ENCODE results near the gene ZC3HAV1. TPM values are rescaled to one million over a fixed set of nuclear protein-coding genes. Genes with fewer than 3 reads are reported as not detected.
"Not testable (repeated sequence)": the region's sequence is repeated elsewhere in the genome, so short reads cannot be mapped to it uniquely, and the experiment has no call there.

The ZC3HAV1 gene
- total and polyA plus RNA-seq, 12 donors: 2.7 to 28.3 (median 6.4) TPM

GRCh38 chr7:139080905-139081304 lies 28.6 kb downstream of the ZC3HAV1 start:
- Histone ChIP-seq H3K9me3 (no peaks in the 10 kb centered on the region), H3K4me1 (peaks cover 0 to 29% (median 11%) of the 10 kb centered on the region in 9 donors), H3K36me3 (peaks cover 0 to 100% (median 26%) of the 10 kb centered on the region in 9 donors), H3K27me3 (no peaks in the 10 kb centered on the region), H3K27ac (peak overlapping the region in 6 of 10 donors; percentile 16 to 59 (median 36)), H3K4me3 (no peak overlapping the region)
- no peak for TF ChIP-seq CTCF (IDR thresholded peaks at IDR 0.05)
- DNase-seq (peak in 1 of 2 donors; percentile 15), ATAC-seq (peak; percentile 33 to 87 (median 72))
- intact Hi-C loops (cut with DNase I): no loop called here
- WGBS, 2 donors: 57 to 73% methylated on average over 8 of the region's 8 CpGs

DNA sequence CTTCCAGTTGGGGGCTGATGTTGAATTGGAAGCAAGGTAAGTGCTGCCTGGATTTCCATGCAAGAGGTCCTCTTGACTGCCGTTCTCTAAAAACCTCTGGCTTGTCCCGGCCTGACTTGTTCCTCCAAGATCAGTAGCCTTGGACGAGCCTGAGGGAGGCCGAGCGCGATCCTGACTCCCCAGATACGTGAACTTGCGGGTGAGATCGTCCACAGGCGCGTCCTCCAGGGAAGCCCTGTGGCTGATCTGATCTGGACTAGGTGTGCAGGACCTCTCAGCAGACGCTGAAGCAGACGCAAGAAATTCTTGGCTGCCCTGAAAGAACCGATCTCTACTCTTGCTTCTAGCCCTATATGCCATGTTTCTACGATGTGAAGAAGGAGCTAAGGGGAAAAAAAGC lies 29.7 kb downstream of the ZC3HAV1 start:
- no peak for DNase-seq
- intact Hi-C loops (cut with DNase I): loop anchor here in 9 of 10 donors (5.0 to 10.0 kb wide), 5 partner anchors 58 to 195 kb away; no protein-coding TSS in a partner anchor
- Histone ChIP-seq H3K4me3 (no peak overlapping the region), H3K9me3 (no peaks in the 10 kb centered on the region), H3K4me1 (peaks cover 0 to 30% (median 11%) of the 10 kb centered on the region in 9 donors), H3K36me3 (peaks cover 0 to 98% (median 30%) of the 10 kb centered on the region in 9 donors), H3K27ac (no peak overlapping the region), H3K27me3 (no peaks in the 10 kb centered on the region)
- no peak for ATAC-seq
- no peak for TF ChIP-seq CTCF (IDR thresholded peaks at IDR 0.05)
- 95% methylated on average over 15 of the region's 15 CpGs for WGBS, 2 donors

GRCh38 chr7:139078911-139079310 lies 30.6 kb downstream of the ZC3HAV1 start:
- WGBS, 2 donors: 70 to 86% methylated on average over 1 of the region's 1 CpG
- Histone ChIP-seq H3K4me1 (peaks cover 0 to 35% (median 11%) of the 10 kb centered on the region in 9 donors), H3K27ac (no peak overlapping the region), H3K4me3 (no peak overlapping the region), H3K9me3 (no peaks in the 10 kb centered on the region), H3K36me3 (peaks cover 0 to 98% (median 30%) of the 10 kb centered on the region in 9 donors), H3K27me3 (no peaks in the 10 kb centered on the region)
- TF ChIP-seq CTCF (IDR thresholded peaks at IDR 0.05): no peak
- intact Hi-C loops (cut with DNase I): loop anchor here in 9 of 10 donors (5.0 to 10.0 kb wide), 5 partner anchors 57 to 194 kb away; no protein-coding TSS in a partner anchor
- no peak for ATAC-seq
- no peak for DNase-seq

- Histone ChIP-seq H3K27ac (no peak overlapping the region), H3K9me3 (no peaks in the 10 kb centered on the region), H3K4me3 (no peak overlapping the region), H3K4me1 (peaks cover 0 to 35% (median 11%) of the 10 kb centered on the region in 9 donors), H3K27me3 (no peaks in the 10 kb centered on the region), H3K36me3 (peaks cover 0 to 98% (median 28%) of the 10 kb centered on the region in 9 donors)
- DNase-seq: no peak
- no peak for ATAC-seq
- WGBS, 2 donors: 91 to 94% methylated on average over 1 of the region's 1 CpG
- no peak for TF ChIP-seq CTCF (IDR thresholded peaks at IDR 0.05)
- intact Hi-C loops (cut with DNase I): loop anchor here in 9 of 10 donors (5.0 to 10.0 kb wide), 5 partner anchors 56 to 194 kb away; no protein-coding TSS in a partner anchor
These were observed 31.1 kb downstream of the ZC3HAV1 start for GRCh38 chr7:139078399-139078798.

GRCh38 chr7:139077706-139078105 lies 31.8 kb downstream of the ZC3HAV1 start:
- intact Hi-C loops (cut with DNase I): loop anchor here in 9 of 10 donors (2.0 to 10.0 kb wide), 7 partner anchors 27 to 193 kb away; no protein-coding TSS in a partner anchor

More at GRCh38 chr7:139077706-139078105, 31.8 kb downstream of the ZC3HAV1 start:
- WGBS, 2 donors: 78 to 80% methylated on average over 5 of the region's 5 CpGs
- H3K27ac ChIP-seq, DNase-seq, H3K4me3 ChIP-seq, H3K9me3 ChIP-seq, ATAC-seq, H3K27me3 ChIP-seq: not testable (repeated sequence)
- Histone ChIP-seq H3K4me1 (peaks cover 0 to 35% (median 11%) of the 10 kb centered on the region in 9 donors), H3K36me3 (peaks cover 0 to 98% (median 31%) of the 10 kb centered on the region in 9 donors)
